GM19468 (cell line): ENCODE data around the gene KLK6.

Experiments used
- ATAC-seq: cut with Tn5 transposase; IDR thresholded peaks from one replicate; pipeline ENCODE4 v1.9.1; 2021; ENCODE audit warnings: mild to moderate bottlenecking, moderate library complexity, moderate number of reproducible peaks; ENCODE audit not compliant: unreplicated experiment; ENCODE audit errors: extremely low read depth

The KLK6 gene

DNA sequence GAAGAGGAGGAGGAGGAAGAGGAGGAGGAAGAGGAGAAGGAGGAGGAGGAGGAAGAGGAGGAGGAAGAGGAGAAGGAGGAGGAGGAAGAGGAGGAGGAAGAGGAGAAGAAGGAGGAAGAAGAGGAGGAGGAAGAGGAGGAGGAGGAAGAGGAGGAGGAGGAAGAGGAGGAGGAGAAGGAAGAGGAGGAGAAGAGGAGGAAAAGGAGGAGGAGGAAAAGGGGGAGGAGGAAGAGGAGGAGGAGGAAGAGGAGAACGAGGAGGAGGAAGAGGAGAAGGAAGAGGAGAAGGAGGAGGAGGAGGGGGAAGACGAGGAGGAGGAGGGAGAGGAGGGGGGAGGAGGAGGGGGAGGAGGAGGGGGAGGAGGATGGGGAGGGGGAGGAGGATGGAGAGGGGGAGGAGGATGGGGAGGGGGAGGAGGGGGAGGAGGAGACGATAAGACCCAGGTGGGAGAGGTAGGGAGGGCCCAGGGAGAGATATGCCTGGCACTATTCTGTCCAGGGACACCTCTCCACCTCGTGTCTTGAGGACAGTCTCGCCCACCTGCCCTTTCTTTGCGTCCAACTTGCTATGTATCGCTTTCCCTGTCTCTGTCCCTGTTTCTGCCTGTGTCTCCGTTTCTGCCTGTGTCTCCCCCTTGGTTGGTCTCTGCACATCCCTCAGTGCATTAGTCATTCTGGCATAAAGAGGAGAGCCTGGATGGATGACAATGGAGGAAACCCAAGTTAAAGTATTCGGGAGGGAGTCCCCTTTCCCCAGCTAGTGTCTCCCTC, 9.5 kb downstream of the KLK6 start:
- ATAC-seq: no peak

DNA sequence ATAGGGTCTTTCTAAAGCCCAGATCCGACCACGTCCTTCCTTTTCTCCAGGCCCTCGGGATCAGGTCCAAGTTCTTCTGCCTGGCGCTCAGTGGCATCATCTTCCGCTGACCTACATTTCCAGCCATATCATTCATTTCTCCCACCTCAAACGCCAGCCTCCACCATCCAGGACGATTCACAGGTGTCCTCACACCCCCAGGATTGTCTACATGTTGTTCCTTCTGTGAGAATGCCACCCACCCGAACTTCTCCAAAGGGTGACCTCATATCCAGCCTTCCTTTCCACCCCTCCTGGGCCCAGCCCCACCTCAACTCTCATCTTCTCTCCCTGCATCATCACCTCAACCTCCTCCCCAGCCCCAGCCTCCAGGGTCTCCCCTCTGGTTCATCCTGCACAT, 11.8 kb downstream of the KLK6 start:
- no peak for ATAC-seq

DNA sequence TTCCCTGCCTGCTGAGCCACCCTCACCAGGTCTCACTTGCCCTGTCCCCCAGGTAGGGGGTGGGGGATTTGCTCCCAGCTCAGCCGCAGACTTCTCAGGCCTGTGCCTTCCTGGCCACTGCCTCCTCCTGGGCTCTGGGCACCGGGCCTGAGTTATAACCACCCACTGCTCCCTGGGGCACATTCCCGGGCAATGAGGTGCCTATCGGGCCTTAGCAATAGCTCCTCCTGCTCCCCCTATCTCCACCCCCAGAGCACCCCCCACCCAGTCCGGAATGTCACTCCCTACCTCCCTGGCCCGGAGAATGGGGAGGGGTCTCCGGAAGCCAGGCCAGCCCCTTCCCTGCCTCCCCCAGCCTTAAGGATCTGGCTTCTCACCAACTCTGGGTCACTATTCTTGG, 16.5 kb downstream of the KLK6 start, which contains the start of gene KLK5:
Gene KLK5 (minus strand): TSS at position 129 of the 400 bp plus-strand sequence. CDS start 381 bp downstream, outside the sequence.
- no peak for ATAC-seq

DNA sequence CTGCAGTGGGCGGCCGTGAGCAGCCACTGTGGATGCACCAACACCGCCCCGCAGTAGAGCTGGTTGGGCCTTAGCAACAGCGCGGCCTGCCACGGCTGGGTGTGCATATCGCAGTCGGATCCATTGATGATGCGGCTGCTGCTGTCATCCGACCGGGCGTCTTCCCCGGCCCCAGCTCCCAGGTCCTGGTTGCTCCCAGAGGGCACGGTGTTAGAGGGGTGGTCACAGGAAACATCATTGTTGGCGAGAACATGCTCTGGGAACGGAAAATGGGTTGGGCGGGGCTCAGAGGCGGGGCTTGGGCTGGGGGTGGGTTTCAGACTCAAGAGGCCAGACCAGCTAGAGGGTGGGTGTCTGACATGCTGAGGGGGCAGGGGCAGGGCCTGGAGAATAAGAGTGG, 19.5 kb downstream of the KLK6 start:
- no peak for ATAC-seq

DNA sequence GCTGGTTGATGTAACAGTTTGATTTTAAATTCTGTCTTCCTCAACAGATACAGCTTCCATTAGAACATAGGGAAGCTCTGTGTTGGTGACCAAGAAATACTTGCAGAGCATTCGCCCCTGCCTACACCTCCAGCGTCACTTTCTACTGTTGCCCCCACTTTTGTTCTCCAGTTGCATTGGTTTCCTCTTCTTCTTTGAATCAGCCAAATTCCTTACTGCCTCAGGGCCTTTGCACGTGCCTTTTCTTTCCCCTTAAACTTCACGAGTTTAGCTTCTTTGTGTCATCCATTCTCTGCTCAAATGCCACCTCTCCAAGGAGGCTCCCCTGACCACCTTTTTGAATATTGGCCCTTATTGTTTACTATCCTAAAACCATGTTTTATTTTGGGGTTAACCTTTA, 22.3 kb downstream of the KLK6 start:
- no peak for ATAC-seq

DNA sequence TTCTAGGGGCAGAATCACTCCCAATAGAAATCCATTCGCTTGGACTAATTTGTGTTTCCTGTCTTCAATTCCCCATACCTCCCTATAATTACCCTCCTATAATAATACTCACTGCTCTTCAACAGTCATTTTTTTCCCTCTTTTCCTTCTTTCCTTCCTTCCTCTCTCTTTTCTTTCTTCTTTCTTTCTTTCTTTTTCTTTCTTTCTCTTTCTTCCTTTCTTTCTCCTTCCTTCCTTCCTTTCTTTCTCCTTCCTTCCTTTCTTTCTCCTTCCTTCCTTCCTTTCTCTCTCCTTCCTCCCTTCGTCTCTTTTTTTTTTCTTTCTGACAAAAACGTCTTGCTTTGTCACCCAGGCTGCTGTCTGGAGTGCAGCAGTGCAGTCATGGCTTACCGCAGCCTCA, 24.6 kb downstream of the KLK6 start:
- no peak for ATAC-seq

DNA sequence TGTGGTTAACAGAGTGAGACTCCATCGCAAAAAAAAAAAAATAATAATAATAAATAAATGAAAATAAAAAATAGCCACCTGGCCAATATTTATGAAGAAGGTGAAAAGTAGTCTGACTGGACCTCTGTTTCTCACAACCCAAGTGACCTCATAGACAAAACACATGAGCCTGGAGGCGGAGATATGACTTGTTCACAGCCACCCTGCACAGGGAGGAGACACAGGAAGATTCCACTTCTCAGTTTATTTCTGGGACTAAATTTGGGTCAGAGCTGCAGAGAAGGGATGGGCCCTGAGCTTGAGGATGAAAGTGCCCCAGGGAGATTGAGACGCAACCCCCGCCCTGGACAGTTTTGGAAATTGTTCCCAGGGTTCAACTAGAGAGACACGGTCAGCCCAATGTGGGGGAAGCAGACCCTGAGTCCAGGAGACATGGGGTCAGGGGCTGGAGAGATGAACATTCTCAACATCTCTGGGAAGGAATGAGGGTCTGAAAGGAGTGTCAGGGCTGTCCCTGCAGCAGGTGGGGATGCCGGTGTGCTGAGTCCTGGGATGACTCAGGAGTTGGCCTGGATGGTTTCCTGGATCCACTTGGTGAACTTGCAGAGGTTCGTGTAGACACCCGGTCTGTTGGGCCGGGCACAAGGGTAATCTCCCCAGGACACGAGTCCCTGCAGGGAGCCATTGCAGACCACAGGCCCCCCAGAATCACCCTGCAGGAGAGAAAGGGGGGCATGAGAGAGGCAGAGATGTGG, 26.1 kb downstream of the KLK6 start:
- ATAC-seq: no peak

DNA sequence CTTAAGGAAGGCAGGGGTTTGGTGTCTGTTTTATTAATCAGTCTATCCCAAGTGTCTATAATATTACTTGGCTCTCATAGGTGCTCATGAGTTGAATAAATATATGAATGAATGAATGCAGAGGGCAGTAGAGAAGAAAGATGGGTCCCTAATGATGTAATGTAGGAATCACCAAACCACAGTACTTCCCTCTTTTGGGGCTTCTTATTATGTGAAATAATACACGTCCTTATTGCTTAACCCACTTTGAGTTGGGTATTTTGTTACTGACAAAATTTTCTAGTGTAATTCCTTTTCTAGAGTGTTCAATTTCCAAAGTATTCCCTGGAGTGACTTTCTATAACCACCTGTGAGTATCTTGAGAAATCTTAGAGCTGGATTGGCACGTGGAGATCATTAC, 29.8 kb downstream of the KLK6 start:
- no peak for ATAC-seq

DNA sequence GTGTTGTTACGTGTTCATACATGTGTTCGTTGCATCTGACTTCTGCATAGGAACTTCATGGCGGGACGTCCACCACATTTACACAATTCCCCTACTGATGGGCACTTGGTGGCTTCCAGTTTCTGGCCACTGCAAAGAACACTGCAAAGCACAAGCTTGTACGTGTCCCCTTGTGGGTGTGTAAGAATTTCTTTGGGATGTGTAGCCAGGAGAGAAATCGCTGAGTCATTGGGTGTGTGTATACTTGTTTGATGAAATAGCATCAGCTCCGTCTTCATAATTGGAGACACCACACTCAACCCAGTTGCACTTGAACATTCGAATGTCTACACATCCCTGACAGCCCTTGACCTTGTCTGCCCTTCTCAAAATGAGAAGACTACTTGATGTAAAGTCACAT, 35.8 kb downstream of the KLK6 start:
- no peak for ATAC-seq

DNA sequence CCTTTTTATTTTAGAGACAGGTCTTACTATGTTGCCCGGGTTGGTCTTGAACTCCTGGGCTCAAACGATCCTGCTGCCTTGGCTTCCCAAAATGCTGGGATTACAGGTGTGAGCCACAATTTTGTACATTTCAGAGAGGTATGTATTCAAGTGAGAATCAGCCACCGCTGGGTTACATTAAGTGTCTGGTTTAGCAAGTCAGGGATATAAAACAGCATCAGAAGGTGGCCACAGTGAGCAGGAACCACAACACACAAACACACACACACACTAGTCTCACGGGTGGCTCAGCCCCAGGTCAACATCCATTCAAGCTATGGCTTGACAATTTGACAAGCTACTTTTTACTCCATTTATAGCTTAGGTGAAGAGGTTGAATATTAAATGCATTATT, 36.7 kb downstream of the KLK6 start:
- ATAC-seq: no peak

DNA sequence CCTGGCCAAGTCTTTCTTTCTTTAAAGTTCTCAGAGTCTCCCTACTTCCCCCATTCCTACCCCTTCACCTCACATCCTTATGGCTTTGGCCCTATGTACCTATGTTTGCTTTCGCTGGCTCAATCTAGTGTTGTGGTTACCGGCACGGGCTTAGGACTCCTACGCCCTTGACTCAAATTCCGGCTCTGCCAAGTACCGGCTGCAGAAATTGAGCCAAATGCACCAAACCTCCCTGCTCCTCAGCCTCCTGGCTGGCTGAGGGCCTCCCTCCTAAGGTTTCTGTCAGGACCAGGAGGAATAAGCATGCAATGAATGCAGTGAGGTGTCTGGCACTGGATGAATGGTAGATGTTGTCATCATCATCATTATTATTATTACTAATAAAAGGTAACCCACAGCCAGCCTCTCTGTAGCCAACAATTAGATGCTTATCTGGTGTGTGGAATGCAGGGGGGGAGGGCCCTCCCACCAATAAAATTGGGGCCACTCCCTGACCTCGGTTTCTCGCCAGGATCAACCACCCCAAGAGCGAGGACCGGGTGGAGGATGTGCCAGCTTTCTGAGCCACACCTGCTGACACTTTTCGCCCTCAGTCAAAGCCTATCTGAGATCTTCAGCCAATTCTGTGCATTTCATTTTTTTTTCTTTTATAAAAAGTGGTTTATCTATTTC, 37.2 kb downstream of the KLK6 start:
- no peak for ATAC-seq

DNA sequence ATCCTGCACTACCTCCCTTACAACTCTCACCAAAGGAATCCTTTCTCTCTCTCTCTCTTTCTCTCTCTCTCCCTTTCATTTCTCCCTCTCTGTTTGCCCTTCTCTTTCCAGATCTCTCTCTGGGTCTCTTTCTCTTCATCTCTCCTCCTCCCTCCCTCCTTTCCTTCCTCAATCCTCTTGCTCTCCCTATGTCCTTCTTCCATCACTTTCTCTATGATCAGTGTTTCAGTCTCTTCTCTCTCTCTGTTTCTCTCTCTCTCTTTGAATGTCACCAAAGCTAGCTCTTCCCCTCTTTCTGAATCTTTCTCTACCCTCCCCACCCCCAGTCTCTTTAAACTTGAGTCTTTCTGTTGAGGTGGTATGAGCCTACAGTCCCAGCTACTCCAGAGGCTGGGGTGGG, 38.4 kb downstream of the KLK6 start:
- no peak for ATAC-seq

DNA sequence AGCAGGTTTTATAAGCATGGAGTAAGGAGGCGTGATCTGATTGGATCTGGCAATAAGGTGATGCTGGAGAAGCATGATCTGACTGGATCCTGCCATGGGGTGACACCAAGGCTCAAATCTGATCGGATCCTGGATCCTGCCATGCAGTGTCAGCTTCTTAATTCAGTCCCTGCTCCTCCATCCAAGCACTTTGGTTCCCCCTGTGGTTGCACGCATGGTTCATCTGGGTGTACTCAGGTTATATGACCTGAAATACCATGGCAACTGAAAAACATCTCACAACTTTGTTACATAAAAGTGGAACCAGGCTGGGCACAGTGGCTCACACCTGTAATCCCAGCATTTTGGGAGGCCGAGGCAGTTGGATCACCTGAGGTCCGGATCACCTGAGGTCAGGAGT, 40.6 kb downstream of the KLK6 start:
- ATAC-seq: no peak

DNA sequence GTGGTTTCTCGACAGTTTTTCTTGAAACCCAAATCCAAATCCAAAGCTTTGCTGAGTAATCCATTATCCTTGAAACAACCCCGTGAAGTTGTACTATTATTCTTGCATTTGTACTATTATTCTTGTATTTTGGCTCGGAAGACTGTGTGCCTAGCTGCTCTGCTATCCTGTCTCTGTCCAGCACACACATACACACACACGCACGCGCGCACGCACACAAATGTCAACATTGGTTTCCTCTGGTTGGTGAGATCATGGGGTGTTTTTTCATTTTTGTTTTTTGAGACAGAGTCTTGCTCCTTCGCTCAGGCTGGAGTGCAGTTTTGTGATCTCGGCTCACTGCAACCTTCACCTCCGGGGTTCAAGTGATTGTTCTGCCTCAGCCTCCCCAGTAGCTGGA, 43.2 kb downstream of the KLK6 start:
- no peak for ATAC-seq

DNA sequence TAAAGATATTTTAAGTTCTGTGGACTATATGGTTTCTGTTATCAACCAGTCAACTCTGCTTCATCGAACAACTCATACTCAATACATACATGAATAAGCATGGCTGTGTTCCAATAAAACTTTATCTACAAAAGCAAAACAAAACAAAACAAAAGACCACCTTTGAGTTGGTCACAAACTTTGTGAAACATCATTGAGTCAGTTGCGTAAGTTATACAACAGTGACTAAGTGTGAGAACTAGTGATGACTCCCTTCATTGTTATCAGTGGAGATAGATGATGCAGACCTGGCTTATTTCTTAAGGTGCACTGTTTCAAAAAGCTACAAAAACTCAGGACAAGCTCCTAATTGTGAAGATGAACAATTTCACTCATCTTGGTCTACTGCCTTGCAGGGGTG, 43.7 kb downstream of the KLK6 start:
- no peak for ATAC-seq

DNA sequence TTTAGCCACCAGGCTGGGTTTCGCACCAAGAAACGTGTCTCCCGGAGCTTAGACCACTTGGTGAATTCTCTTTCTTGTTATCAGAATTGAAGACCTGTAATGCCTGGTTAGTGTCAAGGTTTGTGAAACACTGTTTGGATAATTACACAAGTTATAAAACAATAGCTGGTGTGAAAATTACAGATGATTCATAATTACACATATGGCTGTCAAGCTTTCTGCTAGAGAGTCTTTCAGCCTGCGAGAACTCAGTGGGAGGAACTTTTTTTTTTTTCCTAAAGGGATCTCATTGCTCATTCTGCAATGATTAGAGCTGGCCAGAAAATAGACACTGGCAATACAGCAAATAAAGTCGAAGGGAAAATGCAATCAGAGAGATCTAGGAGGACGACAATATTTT, 44.8 kb downstream of the KLK6 start:
- ATAC-seq: no peak

DNA sequence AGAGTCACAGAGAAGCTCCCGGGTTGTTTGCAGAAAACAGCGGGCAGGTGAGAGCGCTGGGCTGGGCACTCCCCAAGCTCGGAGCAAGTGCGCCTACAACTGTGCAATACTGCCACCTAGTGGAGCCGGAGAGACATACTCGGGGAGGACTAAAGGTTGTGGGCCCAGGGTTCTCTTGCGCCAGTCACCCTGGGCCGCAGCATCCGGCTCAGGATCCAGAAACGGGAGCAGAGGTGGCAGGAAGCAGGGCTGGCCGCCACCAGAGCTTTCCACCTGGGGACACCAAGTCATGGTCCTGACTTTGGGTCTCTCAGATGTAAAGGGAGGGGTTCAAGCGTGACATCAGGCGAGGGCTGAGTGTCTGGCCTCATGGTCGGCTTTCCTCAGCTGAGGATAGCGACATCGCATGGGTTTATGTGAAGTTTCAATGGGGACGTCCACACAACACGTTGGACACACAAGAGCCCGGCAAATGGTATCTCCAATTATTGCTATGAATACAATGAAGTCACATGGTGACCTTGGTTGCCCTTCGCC, 47.0 kb downstream of the KLK6 start:
- ATAC-seq: no peak

DNA sequence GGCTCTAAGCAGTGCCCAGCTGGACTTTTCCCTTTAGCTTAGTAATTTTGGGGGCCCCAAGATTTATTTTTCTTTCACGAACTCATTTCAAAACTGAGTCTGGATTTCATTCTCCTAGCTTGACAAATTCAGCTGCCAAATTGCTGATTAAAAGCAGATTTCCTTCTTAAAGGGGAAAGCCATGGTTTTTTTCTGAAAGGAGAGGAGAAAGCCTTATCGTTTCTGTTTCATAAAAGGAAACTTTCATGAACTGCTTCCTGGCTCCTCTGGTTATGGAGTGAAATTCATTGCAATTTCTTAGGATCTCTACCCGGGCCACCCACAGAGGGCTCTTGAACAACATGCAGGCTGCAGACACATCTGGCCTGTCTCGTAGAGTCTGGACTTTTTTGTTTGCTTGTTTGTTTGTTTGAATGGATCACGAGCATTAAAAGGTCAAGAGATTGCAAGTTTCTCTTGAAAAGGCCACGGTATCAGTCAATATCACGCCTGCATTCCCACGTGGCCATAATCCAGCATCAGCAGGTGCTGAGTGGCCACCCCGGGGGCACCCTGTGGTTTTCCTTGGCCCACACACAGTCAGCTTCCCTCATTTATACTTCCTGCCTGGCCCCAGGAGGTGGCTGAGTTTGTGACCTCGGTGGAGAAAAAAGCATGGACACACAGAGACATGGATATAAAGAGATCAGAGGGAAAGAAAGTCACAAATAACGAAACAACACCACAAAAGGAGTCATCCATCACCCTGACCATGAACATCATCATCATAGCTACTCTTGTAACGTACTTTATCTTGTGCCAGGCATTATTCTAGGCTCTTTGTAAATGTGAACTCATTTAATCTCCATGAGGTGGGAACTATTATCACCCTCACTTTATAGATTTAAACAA, 47.7 kb downstream of the KLK6 start:
- ATAC-seq: no peak

DNA sequence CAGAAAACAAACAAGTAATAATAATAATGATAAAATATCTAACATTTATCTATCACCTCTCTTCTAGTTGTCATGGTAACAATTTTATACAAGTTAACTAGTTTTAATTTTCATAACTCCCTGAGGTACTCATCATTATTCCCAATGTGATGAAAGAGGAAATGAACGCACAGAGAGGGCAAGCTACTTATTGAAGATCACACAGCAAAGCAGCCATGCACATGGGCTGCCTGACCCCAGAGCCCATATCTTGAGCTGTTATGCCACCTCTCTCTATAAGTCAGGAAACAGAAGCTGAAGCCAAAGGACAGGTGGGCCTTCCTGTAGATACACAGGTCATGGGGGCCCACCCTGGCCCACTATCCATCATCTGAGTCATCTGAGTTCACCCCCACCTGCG, 53.3 kb downstream of the KLK6 start:
- ATAC-seq: no peak
